PFSK-1 (cell line): Measurements from ENCODE around the gene RIN2.

Experiments used
- POLR2AphosphoS5 ChIP-seq: IDR thresholded peaks from 2 replicates; pipeline ENCODE4 v1.6.1; 2012; ENCODE audit warnings: low read depth, mild to moderate bottlenecking, control low read depth, low read length, moderate library complexity
- SIN3A ChIP-seq: IDR thresholded peaks from 2 replicates; pipeline ENCODE4 v1.6.1; 2012; ENCODE audit warnings: mild to moderate bottlenecking, low read length, moderate library complexity, borderline replicate concordance; ENCODE audit not compliant: insufficient read depth
- TF ChIP-seq, protein P1 (sequence below), 2 experiments: IDR thresholded peaks; 2 replicates each; pipeline versions ENCODE4 v1.6.1 to v1.8.0; 2011 to 2012; ENCODE audit warnings: low read depth in 2 of 2, low read length in 2 of 2, control low read depth in 1 of 2, inconsistent platforms in 1 of 2, mild to moderate bottlenecking in 1 of 2, moderate library complexity in 1 of 2; ENCODE audit not compliant: insufficient read depth in 1 of 2

DNA sequence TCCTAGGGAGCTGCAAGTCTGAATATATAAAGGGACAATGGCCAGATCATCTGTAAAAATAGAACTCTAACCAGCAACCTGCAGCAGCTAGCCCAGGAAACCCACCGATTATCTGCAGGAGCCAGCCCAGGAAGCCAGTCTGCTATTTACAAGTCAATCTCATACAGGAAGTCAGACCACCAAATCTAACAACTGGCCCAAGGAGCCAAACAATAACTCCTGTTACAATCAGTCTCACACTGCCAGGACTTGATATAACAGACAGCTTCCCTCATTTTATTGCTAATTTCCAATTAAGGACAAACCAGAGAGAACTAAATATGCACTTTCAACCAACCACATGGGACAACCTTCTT is 14.4 kb upstream of the RIN2 start:
- TF ChIP-seq, protein P1, sequence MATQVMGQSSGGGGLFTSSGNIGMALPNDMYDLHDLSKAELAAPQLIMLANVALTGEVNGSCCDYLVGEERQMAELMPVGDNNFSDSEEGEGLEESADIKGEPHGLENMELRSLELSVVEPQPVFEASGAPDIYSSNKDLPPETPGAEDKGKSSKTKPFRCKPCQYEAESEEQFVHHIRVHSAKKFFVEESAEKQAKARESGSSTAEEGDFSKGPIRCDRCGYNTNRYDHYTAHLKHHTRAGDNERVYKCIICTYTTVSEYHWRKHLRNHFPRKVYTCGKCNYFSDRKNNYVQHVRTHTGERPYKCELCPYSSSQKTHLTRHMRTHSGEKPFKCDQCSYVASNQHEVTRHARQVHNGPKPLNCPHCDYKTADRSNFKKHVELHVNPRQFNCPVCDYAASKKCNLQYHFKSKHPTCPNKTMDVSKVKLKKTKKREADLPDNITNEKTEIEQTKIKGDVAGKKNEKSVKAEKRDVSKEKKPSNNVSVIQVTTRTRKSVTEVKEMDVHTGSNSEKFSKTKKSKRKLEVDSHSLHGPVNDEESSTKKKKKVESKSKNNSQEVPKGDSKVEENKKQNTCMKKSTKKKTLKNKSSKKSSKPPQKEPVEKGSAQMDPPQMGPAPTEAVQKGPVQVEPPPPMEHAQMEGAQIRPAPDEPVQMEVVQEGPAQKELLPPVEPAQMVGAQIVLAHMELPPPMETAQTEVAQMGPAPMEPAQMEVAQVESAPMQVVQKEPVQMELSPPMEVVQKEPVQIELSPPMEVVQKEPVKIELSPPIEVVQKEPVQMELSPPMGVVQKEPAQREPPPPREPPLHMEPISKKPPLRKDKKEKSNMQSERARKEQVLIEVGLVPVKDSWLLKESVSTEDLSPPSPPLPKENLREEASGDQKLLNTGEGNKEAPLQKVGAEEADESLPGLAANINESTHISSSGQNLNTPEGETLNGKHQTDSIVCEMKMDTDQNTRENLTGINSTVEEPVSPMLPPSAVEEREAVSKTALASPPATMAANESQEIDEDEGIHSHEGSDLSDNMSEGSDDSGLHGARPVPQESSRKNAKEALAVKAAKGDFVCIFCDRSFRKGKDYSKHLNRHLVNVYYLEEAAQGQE (IDR thresholded peaks at IDR 0.05; ENCODE audit: insufficient read depth in 1 of 2, low read depth in 2 of 2, low read length in 2 of 2) = no peak
- TF ChIP-seq SIN3A (no peak), POLR2AphosphoS5 (no peak)
